ENCODE measurements around the gene TRIL.

TRIL gene

GRCh38 chr7:28984217-28984616, 26.1 kb upstream of the TRIL start:
- DNase-seq (ENCODE audit: low read depth in 2 of 2, low spot score in 1 of 2): no peak

GRCh38 chr7:28983396-28984190, 25.5 kb upstream of the TRIL start:
- no peak for DNase-seq (ENCODE audit: low read depth in 2 of 2, low spot score in 1 of 2)

- DNase-seq (ENCODE audit: low read depth in 2 of 2, low spot score in 1 of 2): no peak
Measured at GRCh38 chr7:28981161-28981465, 23.0 kb upstream of the TRIL start.

- no peak for DNase-seq (ENCODE audit: low read depth in 2 of 2, low spot score in 1 of 2)
Measured at GRCh38 chr7:28980451-28981160, 22.5 kb upstream of the TRIL start.

- no peak for DNase-seq (ENCODE audit: low read depth in 2 of 2, low spot score in 1 of 2)
Measured at GRCh38 chr7:28979776-28980175, 21.6 kb upstream of the TRIL start.

- no peak for DNase-seq (ENCODE audit: low read depth in 2 of 2, low spot score in 1 of 2)
Measured at GRCh38 chr7:28977881-28978280, 19.8 kb upstream of the TRIL start.

- no peak for DNase-seq (ENCODE audit: low read depth in 2 of 2, low spot score in 1 of 2)
Measured at GRCh38 chr7:28976022-28976421, 17.9 kb upstream of the TRIL start.

- DNase-seq (ENCODE audit: low read depth in 2 of 2, low spot score in 1 of 2): no peak
Measured at GRCh38 chr7:28973591-28973990, 15.5 kb upstream of the TRIL start.

- DNase-seq (ENCODE audit: low read depth in 2 of 2, low spot score in 1 of 2): no peak
Measured at GRCh38 chr7:28964056-28964455, 5.9 kb upstream of the TRIL start.

GRCh38 chr7:28961972-28962371, 3.8 kb upstream of the TRIL start:
- no peak for DNase-seq (ENCODE audit: low read depth in 2 of 2, low spot score in 1 of 2)

GRCh38 chr7:28960071-28960840, 2.1 kb upstream of the TRIL start:
- DNase-seq (ENCODE audit: low read depth in 2 of 2, low spot score in 1 of 2): no peak

GRCh38 chr7:28958980-28959347, 834 bp upstream of the TRIL start:
- DNase-seq (ENCODE audit: low read depth in 2 of 2, low spot score in 1 of 2): no peak

GRCh38 chr7:28957751-28958234, 337 bp downstream of the TRIL start:
- DNase-seq (ENCODE audit: low read depth in 2 of 2, low spot score in 1 of 2): no peak

GRCh38 chr7:28957064-28957750, 923 bp downstream of the TRIL start:
- DNase-seq (ENCODE audit: low read depth in 2 of 2, low spot score in 1 of 2): no peak

GRCh38 chr7:28956608-28957063, 1.5 kb downstream of the TRIL start:
- DNase-seq (ENCODE audit: low read depth in 2 of 2, low spot score in 1 of 2): no peak

GRCh38 chr7:28955718-28956607, 2.2 kb downstream of the TRIL start:
- DNase-seq (ENCODE audit: low read depth in 2 of 2, low spot score in 1 of 2): no peak

GRCh38 chr7:28955356-28955717, 2.8 kb downstream of the TRIL start:
- no peak for DNase-seq (ENCODE audit: low read depth in 2 of 2, low spot score in 1 of 2)

- DNase-seq (ENCODE audit: low read depth in 2 of 2, low spot score in 1 of 2): no peak
Measured at GRCh38 chr7:28954946-28955345, 3.2 kb downstream of the TRIL start.

- DNase-seq (ENCODE audit: low read depth in 2 of 2, low spot score in 1 of 2): no peak
Measured at GRCh38 chr7:28954471-28954870, 3.7 kb downstream of the TRIL start.

- no peak for DNase-seq (ENCODE audit: low read depth in 2 of 2, low spot score in 1 of 2)
Measured at GRCh38 chr7:28953633-28954032, 4.5 kb downstream of the TRIL start.

Measured in stimulated activated CD8-positive, alpha-beta memory T cell treated with anti-CD3 and anti-CD28 coated beads, Interleukin-4, amount 100 ng/mL, for 1 hour (primary cell).